ENCODE measurements around the gene ZNF414. TPM values are rescaled to one million over a fixed set of nuclear protein-coding genes. Genes with fewer than 3 reads are reported as not detected.

ZNF414 gene
- total and polyA plus RNA-seq, 11 donors: 5.6 to 26.6 (median 14.8) TPM

GRCh38 chr19:8532225-8532624 lies 18.3 kb upstream of the ZNF414 start:
- H3K4me1 ChIP-seq: no peaks in the 10 kb centered on the region
- no peak overlapping the region for H3K27ac ChIP-seq
- WGBS, 4 donors: 80 to 87% (median 84%) methylated on average over 2 of the region's 2 CpGs
- no peaks in the 10 kb centered on the region for H3K27me3 ChIP-seq
- TF ChIP-seq, protein P1, sequence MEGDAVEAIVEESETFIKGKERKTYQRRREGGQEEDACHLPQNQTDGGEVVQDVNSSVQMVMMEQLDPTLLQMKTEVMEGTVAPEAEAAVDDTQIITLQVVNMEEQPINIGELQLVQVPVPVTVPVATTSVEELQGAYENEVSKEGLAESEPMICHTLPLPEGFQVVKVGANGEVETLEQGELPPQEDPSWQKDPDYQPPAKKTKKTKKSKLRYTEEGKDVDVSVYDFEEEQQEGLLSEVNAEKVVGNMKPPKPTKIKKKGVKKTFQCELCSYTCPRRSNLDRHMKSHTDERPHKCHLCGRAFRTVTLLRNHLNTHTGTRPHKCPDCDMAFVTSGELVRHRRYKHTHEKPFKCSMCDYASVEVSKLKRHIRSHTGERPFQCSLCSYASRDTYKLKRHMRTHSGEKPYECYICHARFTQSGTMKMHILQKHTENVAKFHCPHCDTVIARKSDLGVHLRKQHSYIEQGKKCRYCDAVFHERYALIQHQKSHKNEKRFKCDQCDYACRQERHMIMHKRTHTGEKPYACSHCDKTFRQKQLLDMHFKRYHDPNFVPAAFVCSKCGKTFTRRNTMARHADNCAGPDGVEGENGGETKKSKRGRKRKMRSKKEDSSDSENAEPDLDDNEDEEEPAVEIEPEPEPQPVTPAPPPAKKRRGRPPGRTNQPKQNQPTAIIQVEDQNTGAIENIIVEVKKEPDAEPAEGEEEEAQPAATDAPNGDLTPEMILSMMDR (IDR thresholded peaks at IDR 0.05): no peak
- TF ChIP-seq POLR2A (IDR thresholded peaks at IDR 0.05): no peak
- intact Hi-C loops (cut with DNase I): no loop called here
- DNase-seq: no peak
- H3K9me3 ChIP-seq: no peaks in the 10 kb centered on the region
- no peak for ATAC-seq
- H3K4me3 ChIP-seq: no peak overlapping the region
- peaks cover 0 to 90% (median 0%) of the 10 kb centered on the region in 9 donors for H3K36me3 ChIP-seq

DNA sequence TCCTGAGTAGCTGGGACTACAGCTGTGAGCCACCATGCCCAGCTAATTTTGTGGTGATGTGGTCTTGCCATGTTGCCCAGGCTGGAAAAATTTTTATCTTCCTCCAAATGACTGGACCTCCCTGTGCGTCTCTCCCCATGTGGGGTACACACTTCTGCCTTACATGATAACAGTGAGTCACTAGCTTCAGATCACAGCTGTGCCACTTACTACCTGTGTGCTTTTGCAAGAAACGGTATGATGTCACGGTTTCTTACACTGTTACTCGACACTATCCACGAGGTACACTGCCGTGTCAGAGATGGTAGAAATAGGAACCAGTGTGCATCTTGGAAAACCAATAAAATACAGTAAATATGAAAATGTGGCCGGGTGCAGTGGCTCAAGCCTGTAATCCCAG lies 17.5 kb upstream of the ZNF414 start:
- Histone ChIP-seq H3K4me3 (no peak overlapping the region), H3K27ac (no peak overlapping the region), H3K4me1 (peaks cover 0 to 7% (median 0%) of the 10 kb centered on the region in 12 donors), H3K36me3 (peaks cover 0 to 93% (median 0%) of the 10 kb centered on the region in 9 donors), H3K9me3 (no peaks in the 10 kb centered on the region), H3K27me3 (no peaks in the 10 kb centered on the region)
- 81 to 85% (median 84%) methylated on average over 7 of the region's 7 CpGs for WGBS, 4 donors
- DNase-seq (no peak), ATAC-seq (no peak)
- no peak for TF ChIP-seq POLR2A (IDR thresholded peaks at IDR 0.05)
- TF ChIP-seq, protein P1 (IDR thresholded peaks at IDR 0.05): no peak
- intact Hi-C loops (cut with DNase I): no loop called here

GRCh38 chr19:8530061-8530679 lies 16.2 kb upstream of the ZNF414 start:
- Histone ChIP-seq H3K27ac (no peak overlapping the region), H3K4me3 (no peak overlapping the region), H3K36me3 (peaks cover 0 to 95% (median 0%) of the 10 kb centered on the region in 9 donors), H3K4me1 (peaks cover 0 to 13% (median 2%) of the 10 kb centered on the region in 12 donors), H3K27me3 (no peaks in the 10 kb centered on the region), H3K9me3 (no peaks in the 10 kb centered on the region)
- no peak for TF ChIP-seq POLR2A (IDR thresholded peaks at IDR 0.05)
- TF ChIP-seq, protein P1 (IDR thresholded peaks at IDR 0.05): no peak
- no peak for ATAC-seq
- 92 to 95% (median 94%) methylated on average over 34 to 35 of the region's 35 CpGs for WGBS, 4 donors
- no peak for DNase-seq
- intact Hi-C loops (cut with DNase I): no loop called here

DNA sequence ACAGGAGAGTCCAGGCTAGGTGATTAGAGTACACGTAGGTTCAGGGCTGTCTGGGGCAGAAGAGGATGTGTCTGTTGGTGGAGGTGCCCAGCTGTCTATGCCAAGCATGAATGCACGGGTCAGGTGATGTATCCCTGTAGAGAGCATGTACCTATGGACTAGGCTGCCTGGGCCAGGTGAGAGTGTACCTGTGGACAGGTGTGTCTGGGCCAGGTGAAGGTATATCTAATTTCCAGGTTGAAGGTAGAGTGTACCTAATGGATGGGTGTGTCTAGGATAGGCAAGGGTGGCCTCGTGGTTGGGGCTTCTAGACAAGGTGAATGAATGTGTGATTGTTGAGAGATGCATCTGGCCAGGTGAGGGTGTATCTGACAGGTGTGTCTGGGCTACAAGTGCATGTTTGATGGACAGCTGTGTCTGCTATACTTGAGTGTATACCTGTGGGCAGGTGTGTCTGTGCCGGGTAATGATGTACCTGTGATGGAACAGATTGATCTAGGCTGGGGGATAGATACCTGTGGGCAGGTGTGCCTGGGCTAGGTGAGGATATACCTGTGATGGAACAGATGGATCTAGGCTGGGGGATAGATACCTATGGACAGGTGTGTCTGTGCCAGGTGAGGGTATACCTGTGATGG lies 15.5 kb upstream of the ZNF414 start:
- Histone ChIP-seq H3K4me3 (no peak overlapping the region), H3K4me1 (peaks cover 0 to 13% (median 4%) of the 10 kb centered on the region in 12 donors), H3K36me3 (peaks cover 0 to 95% (median 0%) of the 10 kb centered on the region in 9 donors), H3K27me3 (no peaks in the 10 kb centered on the region), H3K9me3 (no peaks in the 10 kb centered on the region), H3K27ac (no peak overlapping the region)
- no peak for TF ChIP-seq POLR2A (IDR thresholded peaks at IDR 0.05)
- TF ChIP-seq, protein P1 (IDR thresholded peaks at IDR 0.05): no peak
- no peak for DNase-seq
- intact Hi-C loops (cut with DNase I): no loop called here
- WGBS, 4 donors: 93 to 96% (median 95%) methylated on average over 4 of the region's 4 CpGs
- no peak for ATAC-seq

Measured in heart left ventricle (tissue), 16 donors.